GM12878 (cell line): ENCODE results near the gene ANK3. TPM values are rescaled to one million over a fixed set of nuclear protein-coding genes. Genes with fewer than 3 reads are reported as not detected.

Experiments used
- ATAC-seq: fragments of 200-7000 bp; cut with Tn5 transposase; 3 replicates; pipeline ENCODE4 v1.9.1; 2020; ENCODE audit warnings: mild to moderate bottlenecking, moderate library complexity
- BruUV-seq: library from RNA; stranded (reverse); fragments of 400-500 nt; replicated peaks from 2 replicates; lab custom pipeline; 2021; lab: Mats Ljungman, UMichigan
- CTCF ChIA-PET: fragments of 300-600 bp; sonication (Branson Sonifier 250); formaldehyde crosslinking; extraction: SDS; loops from one replicate; lab custom pipeline; 2021; ENCODE audit warnings: inconsistent platforms; lab: Yijun Ruan, JAX
- POLR2A ChIA-PET: fragments of 350-600 bp; formaldehyde crosslinking; extraction: SDS; loops from one replicate; lab custom pipeline; 2021; ENCODE audit warnings: inconsistent platforms; lab: Charles Lee
- RAD21 ChIA-PET: fragments of 300-600 bp; sonication (Branson Sonifier 250); formaldehyde crosslinking; loops from one replicate; lab custom pipeline; 2023; ENCODE audit warnings: antibody characterized with exemption; ENCODE audit not compliant: unreplicated experiment; lab: Charles Lee
- SMC1A ChIA-PET: fragments of 300-600 bp; sonication (Branson Sonifier 250); formaldehyde crosslinking; loops from one replicate; lab custom pipeline; 2023; ENCODE audit not compliant: unreplicated experiment, uncharacterized antibody; lab: Charles Lee
- DNase-seq: peaks from one replicate; pipeline ENCODE4 v3.0.0-alpha.2; 2011; ENCODE audit warnings: low read depth, low spot score
- FAIRE-seq: peaks from 3 replicates; lab custom pipeline; 2011; peaks lifted over from hg19 to GRCh38; lab: Jason Lieb, UNC
- H2AFZ ChIP-seq: 2 replicates; pipeline ENCODE4 v1.6.0; 2011; ENCODE audit warnings: low read depth, low read length, control low read depth; ENCODE audit not compliant: control insufficient read depth
- H3K27ac ChIP-seq: 2 replicates; pipeline ENCODE4 v1.5.1; 2011; ENCODE audit warnings: control low read depth; ENCODE audit not compliant: control insufficient read depth, insufficient read depth
- H3K27me3 ChIP-seq, 2 experiments: replicated peaks in 1 of 2; 2 replicates each; pipeline versions ENCODE4 v1.6.0 to v1.6.1; 2011; ENCODE audit warnings: low read length in 1 of 2; ENCODE audit not compliant: control insufficient read depth in 2 of 2, insufficient read depth in 2 of 2
- H3K36me3 ChIP-seq, 2 experiments: 2 replicates each; pipeline ENCODE4 v1.5.1; 2011; ENCODE audit warnings: low read length in 1 of 2; ENCODE audit not compliant: control insufficient read depth in 2 of 2, insufficient read depth in 2 of 2
- H3K4me1 ChIP-seq: 2 replicates; pipeline ENCODE4 v1.6.1; 2011; ENCODE audit warnings: mild to moderate bottlenecking, low read length, moderate library complexity, mixed read lengths; ENCODE audit not compliant: control insufficient read depth, insufficient read depth
- H3K4me2 ChIP-seq: 2 replicates; pipeline ENCODE4 v1.6.0; 2011; ENCODE audit warnings: control low read depth; ENCODE audit not compliant: control insufficient read depth, insufficient read depth
- H3K4me3 ChIP-seq: fragments of 200-600 bp; sonication (generic); 2 replicates; pipeline ENCODE4 v1.5.1; 2016
- H3K79me2 ChIP-seq: 2 replicates; pipeline ENCODE4 v1.6.0; 2011; ENCODE audit warnings: low read length; ENCODE audit not compliant: control insufficient read depth, insufficient read depth
- H3K9ac ChIP-seq: 2 replicates; pipeline ENCODE4 v1.8.0; 2011; ENCODE audit warnings: low read length, control low read depth, mixed read lengths; ENCODE audit not compliant: control insufficient read depth, insufficient read depth
- H3K9me3 ChIP-seq: replicated peaks from 3 replicates; pipeline ENCODE4 v1.5.1; 2011; ENCODE audit warnings: mild to moderate bottlenecking, low read length; ENCODE audit not compliant: control insufficient read depth, insufficient read depth
- H4K20me1 ChIP-seq: 2 replicates; pipeline ENCODE4 v1.6.0; 2011; ENCODE audit not compliant: control insufficient read depth, insufficient read depth
- CHD2 ChIP-seq: IDR thresholded peaks from 2 replicates; pipeline ENCODE4 v1.6.1; 2011; ENCODE audit warnings: low read depth, low read length, improper control_type of control experiment, borderline replicate concordance
- IKZF1 ChIP-seq: fragments of 450-650 bp; conservative IDR thresholded peaks from 2 replicates; pipeline ENCODE4 v1.6.1; 2017; ENCODE audit warnings: antibody characterized with exemption, mild to moderate bottlenecking
- IRF3 ChIP-seq: fragments of 450-650 bp; IDR thresholded peaks from 2 replicates; pipeline ENCODE4 v1.6.1; 2014; ENCODE audit warnings: mild to moderate bottlenecking
- MAX ChIP-seq: IDR thresholded peaks from 2 replicates; pipeline ENCODE4 v1.6.1; 2012; ENCODE audit warnings: low read depth, low read length, improper control_type of control experiment
- NFIC ChIP-seq: IDR thresholded peaks from 2 replicates; pipeline ENCODE4 v1.6.1; 2012; ENCODE audit warnings: low read depth, mild to moderate bottlenecking, inconsistent platforms, low read length, moderate library complexity
- NFXL1 ChIP-seq: fragments of 450-650 bp; IDR thresholded peaks from 2 replicates; pipeline ENCODE4 v1.6.1; 2017; ENCODE audit warnings: antibody characterized with exemption, mild to moderate bottlenecking, borderline replicate concordance
- RB1 ChIP-seq: fragments of 450-650 bp; formaldehyde crosslinking; IDR thresholded peaks from 2 replicates; pipeline ENCODE4 v1.6.1; 2017; ENCODE audit warnings: mild to moderate bottlenecking, borderline replicate concordance
- RELA ChIP-seq: fragments of 450-650 bp; IDR thresholded peaks from 2 replicates; pipeline ENCODE4 v1.8.0; 2014; ENCODE audit warnings: borderline replicate concordance; ENCODE audit not compliant: partially characterized antibody
- ZNF274 ChIP-seq: IDR thresholded peaks from one replicate; pipeline ENCODE4 v1.8.0; 2011; ENCODE audit not compliant: insufficient read length, insufficient read depth
- ZNF384 ChIP-seq: IDR thresholded peaks from 2 replicates; pipeline ENCODE4 v1.6.1; 2012; ENCODE audit warnings: low read depth, mild to moderate bottlenecking, low read length, improper control_type of control experiment, borderline replicate concordance
- WGBS: methylation state at CpG from one replicate; pipeline ENCODE4 v1.1.6; 2016; ENCODE audit warnings: low lambda C conversion rate; ENCODE audit not compliant: insufficient replicate concordance, insufficient coverage; ENCODE audit errors: missing lambda C conversion rate; 5-methylcytosine and 5-hydroxymethylcytosine counted together
- in situ Hi-C: fragments of 300-500 bp; cut with MboI; formaldehyde crosslinking; loops from 9 replicates; pipeline ENCODE4 v1.14.3; 2018; ENCODE audit warnings: mixed read lengths
- intact Hi-C: fragments of 100-400 bp; cut with micrococcal nuclease; formaldehyde crosslinking; loops from one replicate; pipeline ENCODE4 v1.14.2; 2022; ENCODE audit not compliant: unreplicated experiment
- polyA plus RNA-seq, 11 experiments: library from polyadenylated mRNA; depleted of rRNA in 4 of 11; unstranded in 6 of 11; stranded (reverse) in 5 of 11; fragments of >200 nt; fragmentation: Nextera tagmentation in 4 of 11; fragmentation: Illumina TruSeq in 1 of 11; extraction: Ambion mirVana in 4 of 11; extraction: Trizol in 1 of 11; gene quantifications; 1 replicate in 1 of 11; 2 replicates in 10 of 11; pipeline versions ENCODE4 v1.2.1 to v1.2.3, GENCODE V29; 2011 to 2016; ENCODE audit warnings: inconsistent platforms in 2 of 11, missing spikeins in 2 of 11, low read depth in 1 of 11
- total RNA-seq, 4 experiments: library from RNA; depleted of rRNA in 3 of 4; stranded (reverse); fragments of >200 nt in 3 of 4; fragmentation: Illumina TruSeq in 1 of 4; extraction: Trizol in 1 of 4; gene quantifications; 2 replicates each; pipeline versions ENCODE4 v1.2.1 to v1.2.3, GENCODE V29; 2013 to 2021
- TF ChIP-seq, protein P1 (sequence below): fragments of 450-650 bp; IDR thresholded peaks from 2 replicates; pipeline ENCODE4 v1.6.1; 2017; ENCODE audit warnings: antibody characterized with exemption, mild to moderate bottlenecking, moderate library complexity

The ANK3 gene
- total and polyA plus RNA-seq, 10 of the 15 experiments (the other 5 are each of a cell fraction or from before 2014, with no cell fraction given), result 0.06 to 0.82 (median 0.20) TPM; not detected in 2

- SMC1A ChIA-PET, result interaction anchor here (1.8 kb wide), 1 partner anchor 12 kb away, joined by 5 read pairs; no protein-coding TSS in a partner anchor
- no TSS peak for BruUV-seq
- intact Hi-C loops, result no loop called here
- Histone ChIP-seq H3K9me3 (no peaks in the 10 kb centered on the region), H3K9ac (no peak overlapping the region), H3K27ac (no peak overlapping the region), H3K27me3 (no peaks in the 10 kb centered on the region), H3K4me1 (no peaks in the 10 kb centered on the region), H2AFZ (no peak overlapping the region), H3K36me3 (no peaks in the 10 kb centered on the region), H3K4me3 (no peak overlapping the region), H3K4me2 (no peak overlapping the region), H3K79me2 (no peaks in the 10 kb centered on the region), H4K20me1 (no peaks in the 10 kb centered on the region)
- POLR2A ChIA-PET, result interaction anchor here (1.2 kb wide), 1 partner anchor 17 kb away, joined by 3 read pairs; no protein-coding TSS in a partner anchor
- no peak for TF ChIP-seq CHD2
- no peak for TF ChIP-seq ZNF384
- no peak for TF ChIP-seq ZNF274
- TF ChIP-seq, protein P1, sequence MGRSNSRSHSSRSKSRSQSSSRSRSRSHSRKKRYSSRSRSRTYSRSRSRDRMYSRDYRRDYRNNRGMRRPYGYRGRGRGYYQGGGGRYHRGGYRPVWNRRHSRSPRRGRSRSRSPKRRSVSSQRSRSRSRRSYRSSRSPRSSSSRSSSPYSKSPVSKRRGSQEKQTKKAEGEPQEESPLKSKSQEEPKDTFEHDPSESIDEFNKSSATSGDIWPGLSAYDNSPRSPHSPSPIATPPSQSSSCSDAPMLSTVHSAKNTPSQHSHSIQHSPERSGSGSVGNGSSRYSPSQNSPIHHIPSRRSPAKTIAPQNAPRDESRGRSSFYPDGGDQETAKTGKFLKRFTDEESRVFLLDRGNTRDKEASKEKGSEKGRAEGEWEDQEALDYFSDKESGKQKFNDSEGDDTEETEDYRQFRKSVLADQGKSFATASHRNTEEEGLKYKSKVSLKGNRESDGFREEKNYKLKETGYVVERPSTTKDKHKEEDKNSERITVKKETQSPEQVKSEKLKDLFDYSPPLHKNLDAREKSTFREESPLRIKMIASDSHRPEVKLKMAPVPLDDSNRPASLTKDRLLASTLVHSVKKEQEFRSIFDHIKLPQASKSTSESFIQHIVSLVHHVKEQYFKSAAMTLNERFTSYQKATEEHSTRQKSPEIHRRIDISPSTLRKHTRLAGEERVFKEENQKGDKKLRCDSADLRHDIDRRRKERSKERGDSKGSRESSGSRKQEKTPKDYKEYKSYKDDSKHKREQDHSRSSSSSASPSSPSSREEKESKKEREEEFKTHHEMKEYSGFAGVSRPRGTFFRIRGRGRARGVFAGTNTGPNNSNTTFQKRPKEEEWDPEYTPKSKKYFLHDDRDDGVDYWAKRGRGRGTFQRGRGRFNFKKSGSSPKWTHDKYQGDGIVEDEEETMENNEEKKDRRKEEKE, result no peak
- TF ChIP-seq RB1, result no peak
- TF ChIP-seq NFXL1, result no peak
- TF ChIP-seq NFIC, result no peak
- TF ChIP-seq IKZF1, result no peak
- no peak for TF ChIP-seq IRF3
- TF ChIP-seq MAX, result no peak
- TF ChIP-seq RELA, result no peak
- 60% methylated on average over 6 of the region's 6 CpGs for WGBS
- FAIRE-seq (no peak), DNase-seq (no peak), ATAC-seq (no peak)
- RAD21 ChIA-PET, result no interaction called here
- in situ Hi-C loops, result no loop called here
- CTCF ChIA-PET, result interaction anchor here (1.0 to 2.1 kb wide), 2 partner anchors 14 to 33 kb away, joined by 3 to 4 read pairs; partner anchors contain the start of gene ANK3
These were observed 13.2 kb downstream of the ANK3 start for GRCh38 chr10:60376221-60377041.
